Measurements from ENCODE around the gene TNFRSF18.
A peak's percentile ranks its signal among the peaks of the same experiment; 100 is the strongest.
"Not testable (repeated sequence)": the region's sequence is repeated elsewhere in the genome, so short reads cannot be mapped to it uniquely, and the experiment has no call there.

Gene TNFRSF18
- 3.1 to 319 (median 4.2) reads per million in 3 experiments for total RNA-seq

DNA sequence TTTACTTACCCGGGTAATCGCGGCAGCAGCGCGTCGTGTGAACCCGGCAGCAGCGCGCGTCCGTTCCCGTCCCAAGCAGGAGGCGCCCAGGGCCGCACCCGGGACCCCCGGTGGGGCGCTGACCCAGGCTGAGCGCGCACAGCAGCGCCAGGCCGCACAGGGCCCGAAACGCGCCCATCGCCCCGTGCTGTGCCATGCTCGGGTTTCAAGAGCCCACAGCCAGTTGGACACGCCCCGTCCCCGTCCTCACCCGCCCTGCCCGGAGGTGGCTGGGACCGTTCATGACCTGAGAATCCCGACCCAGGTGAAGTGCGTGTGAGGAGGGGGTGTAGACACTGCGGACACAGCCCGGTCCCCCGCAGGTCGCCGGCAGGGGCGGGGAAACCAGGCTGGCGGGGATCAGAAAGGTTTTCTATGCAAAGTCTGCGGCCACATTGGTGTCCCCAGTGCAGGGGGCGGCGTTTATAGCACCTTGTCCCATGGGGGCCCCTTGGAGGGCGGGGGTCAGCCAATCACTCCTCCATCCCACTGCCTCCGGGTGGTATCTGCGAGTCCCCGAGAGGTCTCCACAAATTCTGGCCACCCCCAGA is at the start of gene TNFRSF18:
TSS of gene TNFRSF18 (minus strand) at position 217 of the 590 bp plus-strand sequence. CDS start at position 196, 21 bp downstream.
- no peak for DNase-seq

DNA sequence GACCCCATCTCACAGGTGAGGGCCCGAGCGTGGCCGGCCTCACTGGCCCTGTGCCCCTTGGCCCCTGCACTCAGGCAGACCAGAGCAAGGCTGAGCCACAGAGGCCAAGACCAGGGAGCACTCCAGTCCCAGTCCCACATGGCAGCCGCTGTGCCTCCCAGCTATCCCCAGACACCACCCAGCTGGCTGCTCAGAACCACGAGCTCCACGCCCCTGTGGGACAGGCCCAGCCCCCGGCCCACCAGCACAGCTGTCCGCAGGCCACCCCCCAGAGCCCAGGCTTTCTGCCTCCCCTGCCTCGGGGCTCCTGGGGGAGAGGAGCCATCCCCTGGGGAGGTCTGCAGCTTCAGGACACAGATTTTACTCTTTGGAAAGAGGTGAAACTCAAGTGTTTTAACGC is 49.2 kb upstream of the TNFRSF18 start:
- DNase-seq: no peak

DNA sequence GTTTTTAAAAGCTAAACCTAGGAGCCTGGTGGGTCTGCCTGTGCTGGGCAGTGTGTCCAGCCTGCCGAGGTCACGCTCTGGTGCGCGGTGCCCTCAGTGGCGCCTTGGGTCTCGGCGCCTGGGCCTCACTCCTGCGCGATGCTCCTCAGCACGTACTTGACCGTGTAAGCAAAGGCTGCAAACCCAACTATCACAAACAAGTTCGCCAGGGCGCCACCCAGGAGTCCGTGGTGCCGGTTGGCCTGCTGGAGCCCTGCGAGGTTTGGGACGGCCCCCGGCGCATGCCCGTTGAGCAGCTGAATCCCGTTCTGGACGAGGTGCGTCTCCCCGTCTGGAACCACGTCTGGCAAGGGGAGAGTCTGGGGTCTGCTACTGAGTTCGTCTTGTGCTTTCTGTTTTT is 48.7 kb upstream of the TNFRSF18 start:
- DNase-seq: no peak

GRCh38 chr1:1254667-1254998 is 48.2 kb upstream of the TNFRSF18 start:
- DNase-seq: no peak

- DNase-seq: no peak
These were observed 47.7 kb upstream of the TNFRSF18 start for GRCh38 chr1:1253972-1254666.

DNA sequence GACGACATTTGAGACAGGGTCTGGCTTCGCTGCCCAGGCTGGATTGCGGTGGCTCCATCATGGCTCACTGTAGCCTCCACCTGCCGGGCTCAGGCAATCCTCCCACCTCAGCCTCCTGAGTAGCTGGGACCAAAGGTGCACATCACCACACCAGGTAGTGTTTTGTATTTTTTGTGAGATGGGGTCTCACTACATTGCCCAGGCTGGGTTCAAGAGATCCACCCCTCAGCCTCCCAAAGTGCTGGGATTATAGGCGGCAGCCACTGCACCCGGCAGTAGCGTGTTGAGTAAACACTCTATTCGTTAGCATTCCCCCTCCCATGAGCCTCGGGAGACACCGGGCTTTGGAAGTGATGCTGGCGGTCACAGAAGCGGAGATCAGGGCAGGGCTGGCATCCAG is 46.9 kb upstream of the TNFRSF18 start:
- no peak for DNase-seq

GRCh38 chr1:1250786-1251284 is 44.4 kb upstream of the TNFRSF18 start:
- DNase-seq: peak; percentile 75

DNA sequence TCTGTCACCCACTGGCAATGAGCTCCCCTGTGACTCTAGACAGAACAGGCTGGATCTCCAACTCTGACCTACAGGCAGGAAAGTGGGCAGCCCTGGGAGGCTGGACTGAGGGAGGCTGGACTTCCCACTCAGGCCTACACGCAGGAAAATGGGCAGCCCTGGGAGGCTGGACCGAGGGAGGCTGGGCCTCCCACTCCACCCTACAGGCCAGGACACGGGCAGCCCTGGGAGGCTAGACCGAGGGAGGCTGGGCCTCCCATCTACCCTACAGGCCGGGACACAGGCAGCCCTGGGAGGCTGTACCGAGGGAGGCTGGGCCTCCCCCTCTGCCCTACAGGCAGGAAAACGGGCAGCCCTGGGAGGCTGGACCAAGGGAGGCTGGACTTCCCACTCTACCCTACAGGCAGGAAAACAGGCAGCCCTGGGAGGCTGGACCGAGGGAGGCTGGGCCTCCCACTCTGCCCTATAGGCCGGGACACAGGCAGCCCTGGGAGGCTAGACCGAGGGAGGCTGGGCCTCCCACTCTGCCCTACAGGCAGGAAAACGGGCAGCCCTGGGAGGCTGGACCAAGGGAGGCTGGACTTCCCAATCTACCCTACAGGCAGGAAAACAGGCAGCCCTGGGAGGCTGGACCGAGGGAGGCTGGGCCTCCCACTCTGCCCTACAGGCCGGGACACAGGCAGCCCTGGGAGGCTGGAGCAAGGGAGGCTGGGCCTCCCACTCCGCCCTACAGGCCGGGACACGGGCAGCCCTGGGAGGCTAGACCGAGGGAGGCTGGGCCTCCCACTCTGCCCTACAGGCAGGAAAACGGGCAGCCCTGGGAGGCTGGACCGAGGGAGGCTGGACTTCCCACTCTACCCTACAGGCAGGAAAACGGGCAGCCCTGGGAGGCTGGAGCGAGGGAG is 41.9 kb upstream of the TNFRSF18 start:
- DNase-seq: not testable (repeated sequence)

DNA sequence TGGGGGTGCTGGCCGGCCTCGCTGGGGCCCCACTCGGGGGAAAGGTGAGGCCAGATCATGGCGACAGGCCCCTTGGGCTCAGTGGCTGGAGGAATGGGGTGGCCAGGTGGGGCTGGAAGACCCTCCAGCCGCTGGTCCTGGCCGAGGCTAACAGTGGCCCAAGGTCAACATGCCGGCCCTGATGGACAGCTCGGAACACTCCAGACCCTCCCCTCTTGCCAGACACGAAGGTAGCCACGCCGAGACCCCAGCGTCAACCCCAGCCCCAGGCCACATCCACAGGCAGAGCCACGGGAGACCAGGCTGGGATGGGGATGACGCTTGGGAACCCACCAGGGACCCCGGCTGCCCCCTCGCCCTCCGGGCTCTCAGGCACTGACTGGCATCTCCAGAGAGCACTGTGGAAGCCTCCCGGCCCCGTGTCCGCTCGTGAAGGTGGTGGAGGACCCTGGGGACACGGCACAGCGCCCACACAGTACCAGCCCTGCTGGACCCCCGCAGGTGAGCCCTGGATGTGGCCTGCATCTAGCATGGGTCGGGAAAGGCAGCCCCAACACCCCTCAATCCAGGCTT is 41.0 kb upstream of the TNFRSF18 start:
- DNase-seq: no peak

DNA sequence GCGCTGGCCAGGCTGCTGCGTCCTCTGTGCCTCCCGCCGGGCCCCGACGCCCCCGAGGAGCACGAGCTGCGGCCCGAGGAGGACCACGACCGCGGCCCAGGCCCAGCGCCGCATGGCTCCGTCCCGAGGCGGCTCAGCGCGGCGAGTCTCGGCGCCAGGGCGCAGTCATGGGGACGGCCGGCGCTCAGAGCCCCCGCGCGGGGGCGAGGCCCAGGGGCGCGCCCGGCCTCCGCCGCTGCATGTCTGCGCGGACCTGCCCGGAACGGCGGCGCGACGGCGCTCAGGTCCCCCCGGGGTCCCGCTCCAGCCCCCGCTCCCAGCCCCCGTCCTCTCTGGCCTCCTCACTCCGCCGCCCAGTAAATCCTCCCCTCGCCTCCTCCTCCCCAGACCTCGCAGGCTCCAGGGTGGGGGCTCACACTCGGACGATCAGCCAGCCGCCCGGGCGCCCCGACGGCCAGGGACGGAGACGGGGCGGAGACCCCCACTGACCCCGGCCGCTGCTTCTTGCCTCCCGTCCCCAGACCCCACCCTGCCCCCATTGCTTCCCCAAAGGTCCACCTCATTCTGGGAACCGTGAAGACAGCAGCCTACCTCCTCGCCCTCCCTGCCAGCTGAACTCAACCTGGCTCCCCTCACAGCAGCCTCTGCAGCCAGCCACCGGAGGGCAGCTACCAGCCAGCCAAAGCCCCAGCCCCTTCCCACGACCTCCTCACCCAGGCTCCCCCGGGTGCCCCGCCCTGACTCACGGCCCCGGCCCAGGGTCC is 40.4 kb upstream of the TNFRSF18 start, which contains the start of gene C1QTNF12:
TSS of gene C1QTNF12 (minus strand) at position 146 of the 764 bp plus-strand sequence. CDS start at position 114, 32 bp downstream.
- no peak for DNase-seq

DNA sequence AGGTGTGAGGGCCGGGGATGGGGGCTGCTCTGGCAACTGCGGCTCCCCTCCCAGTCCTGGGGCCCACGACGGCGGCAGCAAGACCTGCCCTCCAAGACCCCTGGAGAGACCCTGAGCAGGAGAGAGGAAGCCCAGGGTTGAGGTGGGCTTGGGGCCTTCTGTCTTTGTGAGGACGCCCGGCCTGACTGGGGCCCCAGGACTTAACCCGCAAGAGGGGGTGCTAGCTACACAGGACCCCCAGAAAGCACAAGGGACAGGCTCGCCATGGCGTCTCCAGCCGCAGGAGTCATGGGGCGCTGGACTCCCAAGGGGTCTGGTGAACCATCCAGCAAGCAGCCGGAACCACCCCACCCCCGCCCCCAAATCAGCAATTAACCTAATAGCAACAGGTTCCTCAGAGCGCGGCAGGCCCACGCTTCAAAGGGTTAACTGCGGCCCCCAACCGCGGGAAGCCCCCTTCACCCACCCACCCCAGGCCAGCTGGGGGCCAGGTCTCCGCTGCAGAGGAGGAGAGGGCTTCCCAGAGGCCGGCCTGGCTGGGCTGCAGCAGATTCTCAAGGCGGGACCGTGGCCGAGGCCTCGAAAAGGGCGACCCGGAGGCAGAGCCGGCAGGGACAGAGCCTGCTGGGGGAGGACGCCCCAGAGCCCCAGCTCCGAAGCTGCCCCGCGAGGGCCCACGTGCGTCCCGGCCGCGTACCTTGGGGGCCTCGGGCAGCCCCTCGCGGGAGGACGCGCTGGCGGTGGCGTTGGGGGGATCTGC is 39.6 kb upstream of the TNFRSF18 start:
- no peak for DNase-seq

- no peak for DNase-seq
These were observed 38.9 kb upstream of the TNFRSF18 start for GRCh38 chr1:1245178-1245816.

DNA sequence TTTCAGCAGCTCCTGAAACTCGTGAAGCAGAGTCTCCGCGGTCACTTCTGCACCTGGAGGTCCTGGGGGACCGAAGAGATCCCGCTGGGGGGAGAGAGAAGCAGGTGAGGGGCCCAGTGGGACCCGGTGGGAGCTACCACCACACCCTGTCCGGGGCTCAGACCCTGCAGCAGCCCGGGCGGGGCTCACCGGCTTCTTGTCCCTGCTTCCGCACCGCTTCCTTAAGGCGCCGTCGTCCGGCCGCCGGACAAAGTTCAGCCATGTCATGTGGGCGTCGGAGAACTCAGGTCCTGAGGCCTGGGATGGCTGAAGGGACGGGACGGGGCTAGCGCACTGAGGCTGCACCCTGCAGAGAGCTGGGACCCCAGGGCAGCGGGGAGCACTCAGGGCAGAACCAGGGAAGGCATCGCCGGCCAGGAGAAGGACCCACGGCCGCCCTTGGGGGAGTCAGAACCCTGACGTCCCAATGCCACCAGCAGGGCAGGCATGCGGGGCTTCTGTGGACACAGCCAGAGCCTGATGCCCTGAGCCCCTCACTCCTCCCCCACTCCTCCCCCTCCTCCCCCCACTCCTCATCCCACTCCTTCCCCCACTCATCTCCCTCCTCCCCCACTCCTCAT is 37.9 kb upstream of the TNFRSF18 start:
- no peak for DNase-seq

DNA sequence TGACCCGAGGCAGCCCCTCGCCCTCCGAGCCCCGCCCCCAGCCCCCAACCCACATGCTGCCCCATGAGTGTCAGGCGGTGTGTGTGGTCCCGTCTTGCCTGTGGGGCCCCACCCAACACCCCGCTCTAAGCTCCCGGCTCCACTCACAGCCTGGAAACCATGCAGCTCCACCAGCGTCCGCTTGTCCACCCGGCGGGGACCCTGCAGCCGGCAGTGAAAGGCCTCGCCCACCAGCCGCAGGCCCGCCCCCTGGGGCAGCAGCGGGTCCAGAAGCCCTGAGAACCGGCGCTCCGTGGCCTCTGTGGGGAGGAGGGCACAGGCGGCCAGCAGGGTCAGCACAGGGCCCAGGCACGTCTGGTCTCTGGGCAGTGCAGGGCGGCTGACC is 37.4 kb upstream of the TNFRSF18 start:
- DNase-seq: no peak

- no peak for DNase-seq
These were observed 36.9 kb upstream of the TNFRSF18 start for GRCh38 chr1:1243266-1243660.

DNA sequence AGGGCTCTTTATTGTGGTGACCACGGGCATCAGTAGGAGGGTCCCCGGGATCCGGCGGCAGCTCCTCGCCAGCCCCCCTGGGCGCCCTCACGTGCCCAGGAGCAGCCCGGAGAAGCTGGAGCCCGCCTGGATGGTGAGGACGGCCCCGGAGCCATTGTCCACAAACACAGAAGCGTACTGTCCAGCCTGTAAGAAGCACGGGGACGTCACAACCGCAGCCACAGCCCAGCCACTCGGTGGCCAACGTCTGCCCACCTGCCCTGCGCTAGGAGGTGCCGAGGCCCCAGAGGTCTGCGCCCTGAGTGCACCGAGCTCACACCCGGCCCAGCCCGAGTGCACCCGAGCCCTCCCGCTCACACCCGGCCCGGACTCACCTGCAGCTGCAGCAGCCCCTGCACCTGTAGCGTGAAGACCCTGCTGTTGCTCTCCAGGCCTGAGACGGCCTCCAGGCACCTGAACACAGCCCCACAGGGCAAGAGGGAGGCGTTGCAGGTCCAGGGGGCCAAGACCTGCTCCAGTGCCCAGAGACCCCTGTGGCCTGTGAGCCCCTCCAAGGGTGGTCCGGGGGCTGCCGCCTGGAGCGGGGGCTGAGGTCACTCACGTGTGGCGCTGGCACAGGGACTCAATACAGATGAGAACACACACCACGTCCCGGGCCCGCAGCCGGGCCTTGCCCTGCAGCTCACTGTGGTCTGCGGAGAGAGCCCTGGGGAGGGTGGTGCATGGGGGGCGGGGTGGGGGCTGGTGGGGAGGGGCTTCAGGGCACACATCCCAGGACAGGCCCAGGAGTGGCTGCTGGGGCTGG is 36.3 kb upstream of the TNFRSF18 start:
- no peak for DNase-seq

GRCh38 chr1:1241588-1242219 is 35.3 kb upstream of the TNFRSF18 start:
- DNase-seq: no peak

GRCh38 chr1:1240822-1241587 is 34.6 kb upstream of the TNFRSF18 start:
- DNase-seq: no peak

Data from central memory CD4-positive, alpha-beta T cell (primary cell).